Endodermal cell (in vitro differentiated cells): Measurements from ENCODE around the gene S100A16. TPM values are rescaled to one million over a fixed set of nuclear protein-coding genes. Genes with fewer than 3 reads are reported as not detected.

Source experiments
- DNase-seq: peaks from one replicate; pipeline ENCODE4 v3.0.0-alpha.2; 2017
- H3K27ac ChIP-seq: 2 replicates; pipeline ENCODE4 v1.5.1; 2013; ENCODE audit warnings: mild to moderate bottlenecking, low read depth, low read length, moderate library complexity
- H3K27me3 ChIP-seq: 2 replicates; pipeline ENCODE4 v1.6.1; 2013; ENCODE audit warnings: mild to moderate bottlenecking, low read length, moderate library complexity; ENCODE audit not compliant: insufficient read depth, control insufficient read depth, poor library complexity, severe bottlenecking
- H3K36me3 ChIP-seq: 2 replicates; pipeline ENCODE4 v1.7.0; 2013; ENCODE audit warnings: mild to moderate bottlenecking, low read length, moderate library complexity; ENCODE audit not compliant: control insufficient read depth, insufficient read depth
- H3K4me1 ChIP-seq: one replicate; pipeline ENCODE4 v1.7.0; 2013; ENCODE audit warnings: low read length; ENCODE audit not compliant: control insufficient read depth, insufficient read depth
- H3K4me3 ChIP-seq: 2 replicates; pipeline ENCODE4 v1.5.1; 2013; ENCODE audit warnings: mild to moderate bottlenecking, low read length, moderate library complexity
- H3K9ac ChIP-seq: 2 replicates; pipeline ENCODE4 v1.6.1; 2013; ENCODE audit warnings: mild to moderate bottlenecking, low read length, moderate library complexity; ENCODE audit not compliant: poor library complexity, severe bottlenecking; ENCODE audit errors: extremely low read depth
- H3K9me3 ChIP-seq: 2 replicates; pipeline ENCODE4 v1.6.1; 2013; ENCODE audit warnings: mild to moderate bottlenecking, low read length, moderate library complexity; ENCODE audit not compliant: control insufficient read depth
- H3K27ac Mint-ChIP-seq: 2 replicates; pipeline ENCODE4 v1.8.0; 2020; ENCODE audit warnings: mixed read lengths
- H3K27me3 Mint-ChIP-seq: 2 replicates; pipeline ENCODE4 v1.8.0; 2021; ENCODE audit warnings: mild to moderate bottlenecking, mixed read lengths; ENCODE audit not compliant: insufficient read depth
- H3K36me3 Mint-ChIP-seq: 2 replicates; pipeline ENCODE4 v1.8.0; 2020; ENCODE audit warnings: low read depth, mixed read lengths
- H3K4me1 Mint-ChIP-seq: 2 replicates; pipeline ENCODE4 v1.8.0; 2020; ENCODE audit warnings: mixed read lengths
- H3K4me3 Mint-ChIP-seq: 2 replicates; pipeline ENCODE4 v1.8.0; 2020; ENCODE audit warnings: mild to moderate bottlenecking, moderate library complexity, mixed read lengths
- H3K9me3 Mint-ChIP-seq: 2 replicates; pipeline ENCODE4 v1.8.0; 2020; ENCODE audit warnings: mild to moderate bottlenecking, mixed read lengths
- CTCF ChIP-seq: fragments of 200-600 bp; sonication (generic); conservative IDR thresholded peaks from 2 replicates; pipeline ENCODE4 v1.5.0; 2021; ENCODE audit warnings: antibody characterized with exemption, mild to moderate bottlenecking
- WGBS, 2 experiments: methylation state at CpG; one replicate each; pipeline versions ENCODE4 v1.1.5 to v1.1.7; 2013; ENCODE audit warnings: missing lambda C conversion rate in 2 of 2, mixed read lengths in 1 of 2; ENCODE audit not compliant: insufficient coverage in 1 of 2, insufficient read length in 1 of 2; 5-methylcytosine and 5-hydroxymethylcytosine counted together
- long read RNA-seq, 4 experiments: library from polyadenylated mRNA in 2 of 4; library from RNA in 1 of 4; library from capped mRNA in 1 of 4; stranded (forward) in 3 of 4; unstranded in 1 of 4; transcript quantifications; one replicate each; pipeline ENCODE4 v2.0.0, GENCODE V29; 2020 to 2021; ENCODE audit warnings: inconsistent platforms in 1 of 4
- polyA plus RNA-seq, 2 experiments: library from polyadenylated mRNA; stranded (reverse); fragments of 50-300 nt; gene quantifications; one replicate each; pipeline ENCODE4 v1.2.3, GENCODE V29; 2013
- total RNA-seq, 2 donors: library from RNA; stranded (reverse); fragmentation: NEBNext Ultra II Directional in 1 of 2; extraction: Animal tissue kit (Norgen Biotek cat#: 25700) in 1 of 2; gene quantifications; 2 replicates in 1 of 2; 3 replicates in 1 of 2; pipeline ENCODE4 v1.2.1, GENCODE V29; 2021

The S100A16 gene
- total RNA-seq = 100 to 1,000 TPM; 149 to 152 TPM
- polyA plus RNA-seq (2013, experiment 1 of 2) = 79.3 TPM
- 84.9 TPM for polyA plus RNA-seq (2013, experiment 2 of 2)
- long read RNA-seq, experiment 1, transcript S100A16-204 (3 exons, 1,118 nt) = major isoform, 117 of 142 reads
- long read RNA-seq, experiment 1, partial matches to known transcripts = 5 of 142 reads
- long read RNA-seq, experiment 1, other reads (novel, unspliced or antisense) = 17 of 142 reads
- long read RNA-seq, experiment 2, transcript S100A16-204 (3 exons, 1,118 nt) = major isoform, 331 of 346 reads
- long read RNA-seq, experiment 2, partial matches to known transcripts = 8 of 346 reads
- long read RNA-seq, experiment 2, other reads (novel, unspliced or antisense) = 7 of 346 reads
- long read RNA-seq, experiment 3, transcript S100A16-204 (3 exons, 1,118 nt) = major isoform, 299 of 314 reads
- long read RNA-seq, experiment 3, partial matches to known transcripts = 8 of 314 reads
- long read RNA-seq, experiment 3, other reads (novel, unspliced or antisense) = 2 of 314 reads
- long read RNA-seq, experiment 4, transcript S100A16-204 (3 exons, 1,118 nt) = major isoform, 1,103 of 1,130 reads
- long read RNA-seq, experiment 4, partial matches to known transcripts = 8 of 1,130 reads
- long read RNA-seq, experiment 4, other reads (novel, unspliced or antisense) = 17 of 1,130 reads

DNA sequence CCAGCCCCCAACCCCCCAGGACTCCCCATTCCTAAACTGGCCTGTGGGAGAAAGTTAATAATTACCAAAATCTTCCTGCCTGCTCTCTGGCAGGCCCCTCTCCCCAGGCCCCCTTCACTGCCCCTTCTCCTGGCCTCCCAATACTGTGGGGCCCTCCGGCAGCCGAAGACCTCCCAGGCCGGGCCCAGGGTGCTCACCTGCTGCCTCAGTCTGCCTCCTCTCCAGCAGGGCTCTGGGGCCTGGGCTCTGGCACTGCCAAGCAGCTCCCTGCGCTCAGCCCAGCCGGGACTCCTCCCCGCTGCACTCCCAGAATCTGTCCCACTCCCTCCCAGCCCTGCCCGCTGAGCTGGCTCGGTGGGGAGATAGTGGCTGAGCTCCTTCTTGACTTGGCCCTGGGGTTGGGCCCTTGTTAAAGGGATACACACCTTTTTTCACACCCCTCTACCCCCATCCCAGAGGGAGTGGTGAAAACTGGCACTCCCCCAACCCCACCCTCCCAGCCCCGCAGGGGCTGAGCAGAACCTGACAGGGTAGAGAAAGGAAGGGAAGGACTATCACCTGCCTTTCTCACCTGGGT lies at the start of gene S100A16:
Gene S100A16, minus strand, starts transcription at position 383 of the 577 bp plus-strand sequence. CDS start 4,986 bp downstream, outside the sequence.
- WGBS, 2 experiments = 0 to 24% methylated on average over 2 to 9 of the region's 9 CpGs
- Histone ChIP-seq H3K9ac (peak within 1 kb of the TSS; percentile 70), H3K9me3 (no peaks in the 10 kb centered on the region), H3K36me3 (peaks cover 11% of the 10 kb centered on the region), H3K4me3 (peak within 1 kb of the TSS; percentile 97), H3K4me1 (peaks cover 3% of the 10 kb centered on the region), H3K27me3 (no peaks in the 10 kb centered on the region), H3K27ac (no peak within 1 kb of the TSS)
- H3K27ac Mint-ChIP-seq = peak within 1 kb of the TSS; percentile 84
- DNase-seq = peak; percentile 92
- H3K27me3 Mint-ChIP-seq = peaks cover 2% of the 10 kb centered on the region
- H3K36me3 Mint-ChIP-seq = peaks cover 8% of the 10 kb centered on the region
- peaks cover 65% of the 10 kb centered on the region for H3K4me1 Mint-ChIP-seq
- peak within 1 kb of the TSS; percentile 79 for H3K4me3 Mint-ChIP-seq
- H3K9me3 Mint-ChIP-seq = no peaks in the 10 kb centered on the region
- no peak for TF ChIP-seq CTCF

DNA sequence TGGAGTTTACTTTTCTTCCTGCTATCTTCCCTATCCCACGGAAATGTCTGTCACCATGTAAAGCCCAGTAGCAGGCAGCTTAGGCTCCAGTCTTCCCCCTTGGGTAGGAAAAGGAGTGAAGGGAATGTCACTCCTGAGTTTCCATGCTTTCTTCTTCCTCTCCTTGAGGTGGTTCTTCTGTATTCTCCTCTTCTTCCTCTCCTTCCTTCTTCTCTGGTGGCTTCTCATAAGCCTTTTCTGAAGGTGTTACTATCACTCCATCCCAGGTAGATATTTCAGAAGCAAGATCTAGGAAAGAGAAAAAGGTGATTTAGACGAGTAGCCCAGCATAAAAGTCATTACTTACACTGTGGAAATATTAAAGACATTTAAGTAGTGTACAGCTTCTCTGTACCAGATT lies 49.3 kb upstream of the S100A16 start:
- Histone ChIP-seq H3K27me3 (no peaks in the 10 kb centered on the region), H3K9me3 (no peaks in the 10 kb centered on the region), H3K27ac (no peak overlapping the region), H3K36me3 (peaks cover 65% of the 10 kb centered on the region), H3K4me3 (no peak overlapping the region), H3K4me1 (peaks cover 5% of the 10 kb centered on the region), H3K9ac (no peak overlapping the region)
- no peak for DNase-seq
- H3K9me3 Mint-ChIP-seq = no peaks in the 10 kb centered on the region
- TF ChIP-seq CTCF = no peak
- no peak overlapping the region for H3K4me3 Mint-ChIP-seq
- no peaks in the 10 kb centered on the region for H3K27me3 Mint-ChIP-seq
- H3K27ac Mint-ChIP-seq = peak overlapping the region; percentile 74
- peaks cover 61% of the 10 kb centered on the region for H3K36me3 Mint-ChIP-seq
- peaks cover 12% of the 10 kb centered on the region for H3K4me1 Mint-ChIP-seq
- 80 to 93% methylated on average over 1 to 2 of the region's 2 CpGs for WGBS, 2 experiments

- Histone ChIP-seq H3K9ac (no peak overlapping the region), H3K4me3 (no peak overlapping the region), H3K4me1 (peaks cover 5% of the 10 kb centered on the region), H3K27me3 (no peaks in the 10 kb centered on the region), H3K27ac (peak overlapping the region; percentile 47), H3K9me3 (no peaks in the 10 kb centered on the region), H3K36me3 (peaks cover 54% of the 10 kb centered on the region)
- no peak overlapping the region for H3K4me3 Mint-ChIP-seq
- no peaks in the 10 kb centered on the region for H3K9me3 Mint-ChIP-seq
- TF ChIP-seq CTCF = no peak
- peak overlapping the region; percentile 75 for H3K27ac Mint-ChIP-seq
- WGBS, 2 experiments = 81 to 95% methylated on average over 4 to 9 of the region's 9 CpGs
- H3K4me1 Mint-ChIP-seq = peaks cover 12% of the 10 kb centered on the region
- no peak for DNase-seq
- no peaks in the 10 kb centered on the region for H3K27me3 Mint-ChIP-seq
- peaks cover 50% of the 10 kb centered on the region for H3K36me3 Mint-ChIP-seq
These were observed 48.3 kb upstream of the S100A16 start for GRCh38 chr1:153661111-153661708.
